GM21381 (cell line): ENCODE data around the gene FOXF2.

Experiments
- ATAC-seq: cut with Tn5 transposase; IDR thresholded peaks from one replicate; pipeline ENCODE4 v1.9.1; 2021; ENCODE audit warnings: mild to moderate bottlenecking, moderate library complexity; ENCODE audit not compliant: unreplicated experiment

The FOXF2 gene

GRCh38 chr6:1390133-1390945 lies 963 bp downstream of the FOXF2 start:
- ATAC-seq = no peak

DNA sequence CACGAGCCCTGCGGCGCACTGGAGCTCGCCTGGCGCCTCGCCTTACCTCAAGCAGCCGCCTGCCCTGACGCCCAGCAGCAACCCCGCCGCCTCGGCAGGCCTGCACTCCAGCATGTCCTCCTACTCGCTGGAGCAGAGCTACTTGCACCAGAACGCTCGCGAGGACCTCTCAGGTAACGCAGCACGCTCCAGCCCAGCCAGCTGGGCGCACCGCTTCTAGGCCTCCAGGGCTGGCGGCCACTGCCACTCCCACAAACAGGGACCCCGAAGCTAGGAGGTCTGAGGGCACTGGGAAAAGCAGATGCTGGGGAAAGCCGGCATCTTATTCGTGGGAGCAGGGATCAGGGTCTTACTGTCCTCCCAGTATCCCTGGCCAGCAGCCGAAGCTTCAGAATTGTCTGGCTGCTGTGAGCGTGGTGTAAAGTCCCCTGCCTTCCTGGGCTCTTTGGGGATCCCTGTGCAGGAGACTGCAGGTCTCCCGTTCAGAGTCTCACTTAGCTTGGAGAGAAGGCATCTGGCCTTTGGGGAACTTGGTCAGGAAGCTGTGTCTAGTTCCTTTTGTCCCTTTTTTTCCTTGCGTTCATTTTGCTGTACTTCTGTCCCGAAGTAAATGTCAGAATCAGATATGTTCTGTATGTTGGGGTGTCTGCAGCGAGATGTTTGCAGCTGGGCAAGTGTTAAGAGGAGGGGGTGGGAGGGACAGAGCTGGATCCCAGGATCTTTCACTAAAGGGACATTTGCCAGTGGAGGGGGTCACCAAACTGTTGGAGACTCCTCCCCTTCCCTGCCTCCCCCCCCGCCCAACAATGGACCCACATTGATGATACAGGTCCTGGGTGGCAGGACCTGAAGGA lies 1.8 kb downstream of the FOXF2 start:
- ATAC-seq = no peak

GRCh38 chr6:1391800-1392309 lies 2.5 kb downstream of the FOXF2 start:
- ATAC-seq = no peak

- ATAC-seq = no peak
Measured at GRCh38 chr6:1392813-1393640, 3.7 kb downstream of the FOXF2 start.

- no peak for ATAC-seq
Measured at GRCh38 chr6:1393641-1394283, 4.4 kb downstream of the FOXF2 start.

DNA sequence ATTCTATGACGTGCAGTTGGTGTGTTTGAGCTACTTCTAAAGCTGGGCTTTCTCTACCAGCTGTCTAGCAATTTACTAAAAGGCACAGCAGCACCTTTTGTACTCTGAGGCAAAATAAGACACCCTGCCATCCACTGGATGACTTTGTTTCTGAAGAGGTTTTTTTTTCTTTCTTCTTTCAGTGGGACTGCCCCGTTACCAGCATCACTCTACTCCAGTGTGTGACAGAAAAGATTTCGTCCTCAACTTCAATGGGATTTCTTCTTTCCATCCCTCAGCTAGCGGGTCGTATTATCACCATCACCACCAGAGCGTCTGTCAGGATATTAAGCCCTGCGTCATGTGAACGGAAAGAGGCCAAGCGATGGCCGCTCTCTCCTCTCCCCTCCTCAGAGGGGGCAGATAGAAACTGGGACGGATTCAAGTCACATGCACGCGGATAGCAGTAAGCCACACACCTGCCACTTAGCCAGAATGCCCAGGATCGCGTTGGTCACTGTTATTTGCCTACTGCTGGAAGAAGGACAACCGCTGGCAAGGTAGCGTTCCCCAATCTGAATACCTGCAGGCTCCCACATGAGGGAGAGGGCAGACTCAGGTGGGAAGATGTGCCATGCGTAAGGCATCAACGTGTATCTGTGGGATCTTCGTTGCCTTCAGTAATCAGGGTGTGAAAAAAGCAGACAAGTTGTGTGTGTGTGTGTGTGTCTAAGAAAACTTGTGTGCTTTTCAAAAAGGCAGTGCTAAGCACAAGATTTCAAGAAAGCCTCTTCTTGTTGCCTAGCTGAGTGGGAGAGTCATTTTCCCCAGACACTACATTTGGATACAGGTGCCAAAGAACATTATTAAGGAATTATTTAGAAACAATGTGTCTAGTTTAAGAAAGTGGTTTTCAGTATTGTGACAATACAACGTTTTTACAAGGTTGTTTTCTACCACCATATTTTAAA lies 5.4 kb downstream of the FOXF2 start:
- ATAC-seq = no peak

- no peak for ATAC-seq
Measured at GRCh38 chr6:1395506-1395905, 6.1 kb downstream of the FOXF2 start.

- no peak for ATAC-seq
Measured at GRCh38 chr6:1395941-1396908, 6.8 kb downstream of the FOXF2 start.

GRCh38 chr6:1396952-1397868 lies 7.8 kb downstream of the FOXF2 start:
- ATAC-seq = peak; percentile 40

- ATAC-seq = no peak
Measured at GRCh38 chr6:1399085-1399780, 9.9 kb downstream of the FOXF2 start.

- ATAC-seq = no peak
Measured at GRCh38 chr6:1400126-1400850, 10.9 kb downstream of the FOXF2 start.

GRCh38 chr6:1402369-1402768 lies 13.0 kb downstream of the FOXF2 start:
- ATAC-seq = no peak

DNA sequence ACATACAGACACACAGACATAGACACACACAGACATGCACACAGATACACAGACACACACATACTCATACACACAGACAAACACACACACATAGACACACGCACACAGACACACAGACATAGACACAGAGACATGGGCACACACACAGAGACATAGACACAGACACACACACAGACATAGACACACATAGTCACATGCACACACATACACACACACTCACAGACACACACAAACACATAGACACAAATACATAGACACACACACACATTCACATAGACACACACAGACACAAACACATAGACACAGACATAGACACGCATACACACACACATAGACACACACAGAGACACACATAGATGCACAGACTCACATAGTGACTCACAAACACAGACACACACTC lies 13.5 kb downstream of the FOXF2 start:
- ATAC-seq = no peak

- ATAC-seq = no peak
Measured at GRCh38 chr6:1403851-1404712, 14.7 kb downstream of the FOXF2 start.

DNA sequence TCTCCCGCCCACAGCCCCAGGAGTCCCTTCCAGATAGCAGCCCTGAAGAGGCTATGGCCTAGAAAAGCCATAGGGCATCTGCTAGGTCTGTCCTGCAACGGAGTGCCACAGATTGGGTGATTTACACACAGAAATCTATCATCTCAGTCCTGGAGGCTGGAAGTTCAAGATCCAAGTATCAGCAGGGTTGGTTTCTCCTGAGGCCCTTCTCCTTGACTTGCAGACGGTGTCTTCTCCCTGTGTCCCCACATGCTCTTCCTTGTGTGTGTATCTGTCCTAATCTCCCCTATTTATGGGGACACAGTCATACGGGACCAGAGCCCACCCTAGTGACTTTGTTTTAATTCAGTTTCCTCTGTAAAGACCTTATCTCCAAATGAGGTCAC lies 15.3 kb downstream of the FOXF2 start:
- ATAC-seq = no peak
